H9 (cell line): Measurements from ENCODE around the gene NUFIP2. TPM values are rescaled to one million over a fixed set of nuclear protein-coding genes. Genes with fewer than 3 reads are reported as not detected.

Source experiments
- DNase-seq: peaks from one replicate; pipeline ENCODE4 v3.0.0-alpha.2; 2017
- H2AFZ ChIP-seq: one replicate; pipeline ENCODE4 v1.6.1; 2013; ENCODE audit warnings: mild to moderate bottlenecking, low read length, control low read depth, moderate library complexity
- H2AK5ac ChIP-seq: 2 replicates; pipeline ENCODE4 v1.6.1; 2013; ENCODE audit warnings: low read length, control low read depth, mixed read lengths; ENCODE audit not compliant: insufficient read length
- H2BK120ac ChIP-seq: one replicate; pipeline ENCODE4 v1.6.1; 2013; ENCODE audit warnings: low read depth, mild to moderate bottlenecking, low read length, control low read depth, inconsistent platforms; ENCODE audit not compliant: poor library complexity, severe bottlenecking
- H2BK12ac ChIP-seq: 2 replicates; pipeline ENCODE4 v1.6.1; 2013; ENCODE audit warnings: low read length, control low read depth, mixed read lengths, low read depth; ENCODE audit not compliant: insufficient read length
- H2BK15ac ChIP-seq: 2 replicates; pipeline ENCODE4 v1.6.1; 2013; ENCODE audit warnings: low read depth, low read length, control low read depth
- H2BK20ac ChIP-seq: one replicate; pipeline ENCODE4 v1.6.1; 2013; ENCODE audit warnings: low read depth, mild to moderate bottlenecking, low read length, control low read depth, inconsistent platforms; ENCODE audit not compliant: poor library complexity, severe bottlenecking
- H2BK5ac ChIP-seq: 2 replicates; pipeline ENCODE4 v1.6.1; 2013; ENCODE audit warnings: low read length, control low read depth, mixed read lengths; ENCODE audit not compliant: insufficient read length
- H3K14ac ChIP-seq: 2 replicates; pipeline ENCODE4 v1.6.1; 2013; ENCODE audit warnings: low read length, control low read depth; ENCODE audit not compliant: insufficient read depth
- H3K18ac ChIP-seq: 2 replicates; pipeline ENCODE4 v1.6.1; 2013; ENCODE audit warnings: low read depth, mild to moderate bottlenecking, mixed read lengths, low read length, control low read depth; ENCODE audit not compliant: insufficient read length
- H3K23ac ChIP-seq: 2 replicates; pipeline ENCODE4 v1.6.1; 2013; ENCODE audit warnings: low read length, control low read depth, mixed read lengths, low read depth; ENCODE audit not compliant: insufficient read length
- H3K23me2 ChIP-seq: 2 replicates; pipeline ENCODE4 v1.6.1; 2013; ENCODE audit warnings: low read depth, mild to moderate bottlenecking, mixed read lengths, low read length, control low read depth; ENCODE audit not compliant: insufficient read length, poor library complexity, severe bottlenecking
- H3K27ac ChIP-seq: 2 replicates; pipeline ENCODE4 v1.5.1; 2013; ENCODE audit warnings: low read length, control low read depth, mixed read lengths, low read depth; ENCODE audit not compliant: insufficient read length
- H3K27me3 ChIP-seq: 2 replicates; pipeline ENCODE4 v1.6.1; 2013; ENCODE audit warnings: low read length, control low read depth, inconsistent platforms; ENCODE audit not compliant: insufficient read depth
- H3K4ac ChIP-seq: 2 replicates; pipeline ENCODE4 v1.6.1; 2013; ENCODE audit warnings: low read depth, mild to moderate bottlenecking, control low read depth, inconsistent platforms, low read length, moderate library complexity
- H3K4me1 ChIP-seq: 2 replicates; pipeline ENCODE4 v1.6.1; 2013; ENCODE audit warnings: low read length, control low read depth, inconsistent platforms; ENCODE audit not compliant: insufficient read depth
- H3K4me2 ChIP-seq: 2 replicates; pipeline ENCODE4 v1.6.1; 2013; ENCODE audit warnings: low read length, control low read depth, mixed read lengths; ENCODE audit not compliant: insufficient read length, insufficient read depth
- H3K56ac ChIP-seq: 2 replicates; pipeline ENCODE4 v1.6.1; 2013; ENCODE audit warnings: low read depth, mild to moderate bottlenecking, mixed read lengths, low read length, control low read depth; ENCODE audit not compliant: insufficient read length
- H3K79me1 ChIP-seq: 2 replicates; pipeline ENCODE4 v1.6.1; 2013; ENCODE audit warnings: low read depth, mild to moderate bottlenecking, moderate library complexity, low read length, control low read depth, inconsistent platforms; ENCODE audit not compliant: insufficient read depth, poor library complexity, severe bottlenecking
- H3K79me2 ChIP-seq: 2 replicates; pipeline ENCODE4 v1.6.1; 2013; ENCODE audit warnings: low read length, control low read depth, inconsistent platforms; ENCODE audit not compliant: insufficient read depth
- H3K9ac ChIP-seq: 2 replicates; pipeline ENCODE4 v1.6.1; 2013; ENCODE audit warnings: low read length, control low read depth, mixed read lengths; ENCODE audit not compliant: insufficient read length; ENCODE audit errors: extremely low read depth
- H3K9me3 ChIP-seq: one replicate; pipeline ENCODE4 v1.6.1; 2013; ENCODE audit warnings: low read depth, low read length, inconsistent platforms; ENCODE audit not compliant: control insufficient read depth
- H3T11ph ChIP-seq: one replicate; pipeline ENCODE4 v1.6.1; 2013; ENCODE audit warnings: mild to moderate bottlenecking, low read length, control low read depth, inconsistent platforms
- H4K20me1 ChIP-seq: one replicate; pipeline ENCODE4 v1.6.1; 2013; ENCODE audit not compliant: control insufficient read depth, insufficient read length, insufficient read depth
- H4K5ac ChIP-seq: 2 replicates; pipeline ENCODE4 v1.6.1; 2013; ENCODE audit warnings: low read depth, mild to moderate bottlenecking, mixed read lengths, low read length, control low read depth; ENCODE audit not compliant: insufficient read length
- H4K8ac ChIP-seq: replicated peaks from 2 replicates; pipeline ENCODE4 v1.6.1; 2013; ENCODE audit warnings: low read length, control low read depth, mixed read lengths, low read depth; ENCODE audit not compliant: insufficient read length
- H4K91ac ChIP-seq: 2 replicates; pipeline ENCODE4 v1.6.1; 2013; ENCODE audit warnings: low read depth, mild to moderate bottlenecking, moderate library complexity, mixed read lengths, low read length, control low read depth; ENCODE audit not compliant: insufficient read length
- H3K27ac Mint-ChIP-seq, 3 experiments: 2 replicates in 2 of 3; 3 replicates in 1 of 3; pipeline ENCODE4 v1.8.0; 2020 to 2021; ENCODE audit warnings: mixed read lengths in 3 of 3, mild to moderate bottlenecking in 1 of 3, moderate library complexity in 1 of 3
- H3K27me3 Mint-ChIP-seq: 2 replicates; pipeline ENCODE4 v1.8.0; 2021; ENCODE audit warnings: low read depth, mild to moderate bottlenecking, moderate library complexity, mixed read lengths
- H3K36me3 Mint-ChIP-seq, 3 experiments: 2 replicates in 2 of 3; 3 replicates in 1 of 3; pipeline ENCODE4 v1.8.0; 2020 to 2021; ENCODE audit warnings: low read depth in 3 of 3, mixed read lengths in 3 of 3; ENCODE audit not compliant: insufficient read depth in 1 of 3
- H3K4me1 Mint-ChIP-seq, 2 experiments: 2 replicates each; pipeline ENCODE4 v1.8.0; 2020; ENCODE audit warnings: mixed read lengths in 2 of 2
- H3K4me3 Mint-ChIP-seq, 2 experiments: 2 replicates in 1 of 2; 3 replicates in 1 of 2; pipeline ENCODE4 v1.8.0; 2020 to 2021; ENCODE audit warnings: mild to moderate bottlenecking in 2 of 2, mixed read lengths in 2 of 2, moderate library complexity in 1 of 2
- H3K9me3 Mint-ChIP-seq, 2 experiments: 2 replicates in 1 of 2; 3 replicates in 1 of 2; pipeline ENCODE4 v1.8.0; 2020; ENCODE audit warnings: mild to moderate bottlenecking in 2 of 2, mixed read lengths in 2 of 2, moderate library complexity in 1 of 2
- CTCF ChIP-seq: fragments of 200-600 bp; sonication (generic); conservative IDR thresholded peaks from 3 replicates; pipeline ENCODE4 v1.8.0; 2021; ENCODE audit warnings: antibody characterized with exemption, mild to moderate bottlenecking
- WGBS: extraction: QIAGEN DNeasy Blood & Tissue Kit; methylation state at CpG from one replicate; pipeline ENCODE4 v1.1.7; 2013; ENCODE audit warnings: missing lambda C conversion rate, low lambda C conversion rate, mixed read lengths; ENCODE audit not compliant: insufficient read length; ENCODE audit errors: extremely low coverage; 5-methylcytosine and 5-hydroxymethylcytosine counted together
- total RNA-seq: library from RNA; stranded (reverse); gene quantifications from 2 replicates; pipeline ENCODE4 v1.2.1, GENCODE V29; 2021

Gene NUFIP2
- total RNA-seq, 1 experiment from 2014 or later = 97.9 TPM

GRCh38 chr17:29303386-29303785 lies 9.4 kb upstream of the NUFIP2 start:
- no peak overlapping the region for H4K91ac ChIP-seq
- Mint-ChIP-seq H3K27me3 (peaks cover 4% of the 10 kb centered on the region; the same call in 1 of the 2 replicates), H3K9me3 (no peaks in the 10 kb centered on the region), H3K36me3 (no peaks in the 10 kb centered on the region), H3K27ac (no peak overlapping the region; a peak in 1 of 7 replicates), H3K4me3 (no peak overlapping the region), H3K4me1 (no peaks in the 10 kb centered on the region)
- H2BK20ac ChIP-seq = no peak overlapping the region
- H2BK12ac ChIP-seq = no peak overlapping the region
- no peak overlapping the region for H3K4ac ChIP-seq
- H3K23me2 ChIP-seq = no peaks in the 10 kb centered on the region
- no peak overlapping the region for H3K9ac ChIP-seq
- no peak overlapping the region for H3K27ac ChIP-seq
- no peak overlapping the region for H4K5ac ChIP-seq
- no peaks in the 10 kb centered on the region for H3K9me3 ChIP-seq
- no peaks in the 10 kb centered on the region for H3K79me2 ChIP-seq
- H3K27me3 ChIP-seq = no peaks in the 10 kb centered on the region
- no CpG with 5 or more reads among the region's 3 CpGs for WGBS
- no peaks in the 10 kb centered on the region for H3K79me1 ChIP-seq
- no peak overlapping the region for H3K56ac ChIP-seq
- no peak for DNase-seq
- H2BK120ac ChIP-seq = no peak overlapping the region
- H3K23ac ChIP-seq = no peak overlapping the region
- H3K18ac ChIP-seq = no peak overlapping the region
- no peak overlapping the region for H2AFZ ChIP-seq
- no peaks in the 10 kb centered on the region for H3K4me1 ChIP-seq
- no peak overlapping the region for H3K4me2 ChIP-seq
- no peak overlapping the region for H3K14ac ChIP-seq
- H4K20me1 ChIP-seq = no peaks in the 10 kb centered on the region
- H4K8ac ChIP-seq = no peak overlapping the region
- no peak overlapping the region for H3T11ph ChIP-seq
- no peak overlapping the region for H2BK15ac ChIP-seq
- no peak for TF ChIP-seq CTCF
- H2AK5ac ChIP-seq = no peak overlapping the region
- H2BK5ac ChIP-seq = no peak overlapping the region
